Trophoblast cell (in vitro differentiated cells and primary cell): ENCODE measurements around the gene HESX1.

Experiments
- DNase-seq, 2 donors: peaks; one replicate each; pipeline ENCODE4 v3.0.0-alpha.2; 2016
- H2AFZ ChIP-seq: 2 replicates; pipeline ENCODE4 v1.6.1; 2013; ENCODE audit warnings: low read length, moderate library complexity, mild to moderate bottlenecking; ENCODE audit not compliant: insufficient read depth, poor library complexity
- H2AK5ac ChIP-seq: 2 replicates; pipeline ENCODE4 v1.6.1; 2013; ENCODE audit warnings: mild to moderate bottlenecking, low read length
- H2BK120ac ChIP-seq: 2 replicates; pipeline ENCODE4 v1.6.1; 2013; ENCODE audit warnings: low read length, mild to moderate bottlenecking, moderate library complexity; ENCODE audit not compliant: insufficient read depth, poor library complexity
- H2BK12ac ChIP-seq: 2 replicates; pipeline ENCODE4 v1.6.1; 2013; ENCODE audit warnings: mild to moderate bottlenecking, low read length, moderate library complexity
- H2BK5ac ChIP-seq: 2 replicates; pipeline ENCODE4 v1.6.1; 2013; ENCODE audit warnings: low read length, low read depth, moderate library complexity, mild to moderate bottlenecking; ENCODE audit not compliant: poor library complexity
- H3K14ac ChIP-seq: 2 replicates; pipeline ENCODE4 v1.6.1; 2013; ENCODE audit warnings: mild to moderate bottlenecking, low read length
- H3K18ac ChIP-seq: 2 replicates; pipeline ENCODE4 v1.6.1; 2013; ENCODE audit warnings: mild to moderate bottlenecking, low read length
- H3K23ac ChIP-seq: 2 replicates; pipeline ENCODE4 v1.6.1; 2013; ENCODE audit warnings: low read length
- H3K27ac ChIP-seq: 2 replicates; pipeline ENCODE4 v1.5.1; 2013; ENCODE audit warnings: low read depth, mild to moderate bottlenecking, inconsistent platforms, low read length, moderate library complexity
- H3K27me3 ChIP-seq: 2 replicates; pipeline ENCODE4 v1.6.1; 2013; ENCODE audit warnings: inconsistent platforms, mild to moderate bottlenecking, low read length, moderate library complexity; ENCODE audit not compliant: insufficient read depth
- H3K36me3 ChIP-seq, 2 experiments: 1 replicate in 1 of 2; 2 replicates in 1 of 2; pipeline ENCODE4 v1.6.1; 2013; ENCODE audit warnings: low read length in 2 of 2, mild to moderate bottlenecking in 2 of 2, moderate library complexity in 1 of 2; ENCODE audit not compliant: insufficient read depth in 2 of 2, control insufficient read depth in 1 of 2
- H3K4ac ChIP-seq: 2 replicates; pipeline ENCODE4 v1.6.1; 2013; ENCODE audit warnings: low read depth, mild to moderate bottlenecking, low read length, moderate library complexity
- H3K4me1 ChIP-seq, 2 experiments: 1 replicate in 1 of 2; 2 replicates in 1 of 2; pipeline ENCODE4 v1.6.1; 2013; ENCODE audit warnings: low read length in 2 of 2, mild to moderate bottlenecking in 2 of 2, moderate library complexity in 1 of 2; ENCODE audit not compliant: insufficient read depth in 2 of 2, control insufficient read depth in 1 of 2
- H3K4me2 ChIP-seq: 2 replicates; pipeline ENCODE4 v1.6.1; 2013; ENCODE audit warnings: inconsistent platforms, mild to moderate bottlenecking, low read length, moderate library complexity
- H3K4me3 ChIP-seq: 2 replicates; pipeline ENCODE4 v1.5.1; 2013; ENCODE audit warnings: mild to moderate bottlenecking, low read depth, low read length, inconsistent platforms
- H3K79me1 ChIP-seq: one replicate; pipeline ENCODE4 v1.6.1; 2013; ENCODE audit warnings: low read length
- H3K79me2 ChIP-seq: 2 replicates; pipeline ENCODE4 v1.6.1; 2013; ENCODE audit warnings: low read length, mild to moderate bottlenecking; ENCODE audit not compliant: control insufficient read depth, insufficient read depth, poor library complexity
- H3K9ac ChIP-seq: 2 replicates; pipeline ENCODE4 v1.6.1; 2013; ENCODE audit warnings: mild to moderate bottlenecking, low read length
- H3K9me3 ChIP-seq: 2 replicates; pipeline ENCODE4 v1.6.1; 2013; ENCODE audit warnings: low read depth, mild to moderate bottlenecking, control low read depth, inconsistent platforms, low read length; ENCODE audit not compliant: insufficient read depth
- H4K12ac ChIP-seq: 2 replicates; pipeline ENCODE4 v1.6.1; 2013; ENCODE audit warnings: low read depth, mild to moderate bottlenecking, low read length, moderate library complexity
- H4K8ac ChIP-seq: 2 replicates; pipeline ENCODE4 v1.6.1; 2013; ENCODE audit warnings: low read depth, mild to moderate bottlenecking, low read length, moderate library complexity
- H4K91ac ChIP-seq: one replicate; pipeline ENCODE4 v1.6.1; 2013; ENCODE audit warnings: low read depth, mild to moderate bottlenecking, low read length, moderate library complexity
- WGBS: extraction: QIAGEN DNeasy Blood & Tissue Kit; methylation state at CpG from one replicate; pipeline ENCODE4 v1.1.7; 2013; ENCODE audit warnings: missing lambda C conversion rate; ENCODE audit not compliant: insufficient read length, insufficient coverage; ENCODE audit errors: extremely low coverage; 5-methylcytosine and 5-hydroxymethylcytosine counted together

Gene HESX1

DNA sequence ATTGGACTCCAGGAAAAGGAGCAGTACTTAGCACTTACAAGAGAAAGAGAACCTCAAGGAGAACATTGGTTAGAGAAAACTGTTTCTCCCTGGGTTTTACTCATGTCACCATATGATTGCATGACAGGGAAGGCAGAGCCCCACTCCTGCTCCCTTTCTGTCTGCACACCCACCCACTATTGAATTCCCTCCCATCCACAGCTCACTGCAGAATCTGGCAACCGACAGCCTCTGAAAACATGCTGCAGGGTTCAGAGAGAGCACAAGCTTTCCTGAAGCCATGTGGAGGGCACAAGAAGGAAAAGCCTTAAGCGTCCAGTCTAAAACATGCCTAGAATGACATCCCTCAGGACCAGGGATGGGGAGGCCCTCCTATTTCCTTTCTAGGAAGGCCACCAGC lies 31.6 kb downstream of the HESX1 start:
- no peak overlapping the region for H2BK120ac ChIP-seq
- no peak overlapping the region for H2BK12ac ChIP-seq
- H2AK5ac ChIP-seq = no peak overlapping the region
- peaks cover 0 to 13% of the 10 kb centered on the region in 2 experiments for H3K4me1 ChIP-seq
- H4K91ac ChIP-seq = no peak overlapping the region
- H3K79me2 ChIP-seq = peaks cover 3% of the 10 kb centered on the region
- H3K36me3 ChIP-seq = no peaks in the 10 kb centered on the region
- peaks cover 2% of the 10 kb centered on the region for H3K9me3 ChIP-seq
- no peak overlapping the region for H3K18ac ChIP-seq
- H3K27me3 ChIP-seq = peaks cover 12% of the 10 kb centered on the region
- H3K4me2 ChIP-seq = no peak overlapping the region
- H3K23ac ChIP-seq = no peak overlapping the region
- no peak overlapping the region for H3K14ac ChIP-seq
- H3K79me1 ChIP-seq = peaks cover 4% of the 10 kb centered on the region
- H3K4ac ChIP-seq = no peak overlapping the region
- H3K4me3 ChIP-seq = no peak overlapping the region
- no peak overlapping the region for H2BK5ac ChIP-seq
- DNase-seq = no peak
- H4K12ac ChIP-seq = no peak overlapping the region
- no peak overlapping the region for H3K27ac ChIP-seq
- WGBS = no CpG with 5 or more reads among the region's 2 CpGs
- no peak overlapping the region for H2AFZ ChIP-seq
- H4K8ac ChIP-seq = no peak overlapping the region
- H3K9ac ChIP-seq = no peak overlapping the region

GRCh38 chr3:57166660-57167059 lies 33.1 kb downstream of the HESX1 start:
- Histone ChIP-seq H3K27ac (no peak overlapping the region), H3K14ac (no peak overlapping the region), H3K27me3 (peaks cover 12% of the 10 kb centered on the region), H2AK5ac (no peak overlapping the region), H3K36me3 (no peaks in the 10 kb centered on the region), H3K9me3 (peaks cover 2% of the 10 kb centered on the region), H2AFZ (no peak overlapping the region), H4K91ac (no peak overlapping the region), H3K4me3 (no peak overlapping the region), H3K79me2 (peaks cover 3% of the 10 kb centered on the region), H2BK5ac (no peak overlapping the region), H3K23ac (no peak overlapping the region), H4K12ac (no peak overlapping the region), H3K9ac (no peak overlapping the region), H3K4ac (no peak overlapping the region), H3K18ac (no peak overlapping the region), H3K4me1 (peaks cover 2 to 19% of the 10 kb centered on the region in 2 experiments), H2BK12ac (no peak overlapping the region), H4K8ac (no peak overlapping the region), H2BK120ac (no peak overlapping the region), H3K79me1 (peaks cover 4% of the 10 kb centered on the region), H3K4me2 (no peak overlapping the region)
- no peak for DNase-seq
- WGBS = no CpG with 5 or more reads among the region's 2 CpGs

DNA sequence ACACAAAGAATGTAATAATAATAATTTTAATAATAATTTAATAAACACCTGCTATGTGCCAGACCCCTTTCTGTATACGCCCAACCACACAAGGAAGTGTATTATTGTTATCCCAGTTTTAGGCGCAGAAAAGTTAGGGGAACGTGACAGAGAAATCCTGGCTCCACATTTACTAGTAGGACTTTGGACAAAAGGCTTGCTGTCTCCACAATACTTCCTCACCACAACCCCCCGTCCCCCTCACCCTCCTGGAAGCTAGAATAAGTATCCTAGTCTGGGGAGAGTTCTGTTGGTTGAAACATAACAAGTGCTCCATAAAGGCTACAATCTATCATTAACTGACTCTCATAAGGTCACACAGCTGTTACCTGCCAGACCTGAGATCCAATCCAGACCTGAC lies 34.1 kb downstream of the HESX1 start:
- no peak overlapping the region for H2BK5ac ChIP-seq
- no peak overlapping the region for H3K4me3 ChIP-seq
- no peak overlapping the region for H3K4me2 ChIP-seq
- H4K8ac ChIP-seq = no peak overlapping the region
- H3K4me1 ChIP-seq = peaks cover 2 to 21% of the 10 kb centered on the region in 2 experiments
- no peak overlapping the region for H3K14ac ChIP-seq
- no peak overlapping the region for H2BK120ac ChIP-seq
- no peak overlapping the region for H4K91ac ChIP-seq
- no peak overlapping the region for H3K4ac ChIP-seq
- H4K12ac ChIP-seq = no peak overlapping the region
- H3K27me3 ChIP-seq = peaks cover 12% of the 10 kb centered on the region
- H2AFZ ChIP-seq = no peak overlapping the region
- H2AK5ac ChIP-seq = no peak overlapping the region
- peaks cover 3% of the 10 kb centered on the region for H3K79me2 ChIP-seq
- no peak overlapping the region for H3K27ac ChIP-seq
- peaks cover 4% of the 10 kb centered on the region for H3K79me1 ChIP-seq
- no peaks in the 10 kb centered on the region for H3K36me3 ChIP-seq
- DNase-seq = no peak
- H2BK12ac ChIP-seq = no peak overlapping the region
- no peaks in the 10 kb centered on the region for H3K9me3 ChIP-seq
- no peak overlapping the region for H3K9ac ChIP-seq
- WGBS = no CpG with 5 or more reads among the region's 4 CpGs
- no peak overlapping the region for H3K23ac ChIP-seq
- no peak overlapping the region for H3K18ac ChIP-seq

GRCh38 chr3:57164657-57165573 lies 34.9 kb downstream of the HESX1 start, which contains the start of gene IL17RD:
Gene IL17RD, minus strand, starts transcription at chr3:57165353. Its CDS starts 67 bp downstream, at chr3:57165286.
- no peak within 1 kb of the TSS for H2BK5ac ChIP-seq
- H2BK120ac ChIP-seq = peak within 1 kb of the TSS; percentile 4
- peaks cover 3% of the 10 kb centered on the region for H3K79me2 ChIP-seq
- peak within 1 kb of the TSS; percentile 70 for H4K8ac ChIP-seq
- H2AFZ ChIP-seq = peak within 1 kb of the TSS; percentile 24
- H4K91ac ChIP-seq = peak within 1 kb of the TSS; percentile 62
- H3K27me3 ChIP-seq = peaks cover 12% of the 10 kb centered on the region
- peak; percentile 76 to 78 for DNase-seq
- no peak within 1 kb of the TSS for H3K27ac ChIP-seq
- no peak within 1 kb of the TSS for H2BK12ac ChIP-seq
- WGBS = no CpG with 5 or more reads among the region's 98 CpGs
- H3K9ac ChIP-seq = no peak within 1 kb of the TSS
- H3K4me1 ChIP-seq = peaks cover 4 to 25% of the 10 kb centered on the region in 2 experiments
- H2AK5ac ChIP-seq = no peak within 1 kb of the TSS
- H3K14ac ChIP-seq = peak within 1 kb of the TSS; percentile 83
- peak within 1 kb of the TSS; percentile 94 for H3K4me2 ChIP-seq
- no peak within 1 kb of the TSS for H4K12ac ChIP-seq
- H3K4me3 ChIP-seq = peak within 1 kb of the TSS; percentile 81
- no peak within 1 kb of the TSS for H3K23ac ChIP-seq
- H3K4ac ChIP-seq = no peak within 1 kb of the TSS
- peak within 1 kb of the TSS; percentile 64 for H3K18ac ChIP-seq
- H3K79me1 ChIP-seq = peaks cover 2% of the 10 kb centered on the region
- H3K36me3 ChIP-seq = no peaks in the 10 kb centered on the region
- no peaks in the 10 kb centered on the region for H3K9me3 ChIP-seq
